Inflammatory macrophage treated with lipopolysaccharide for 1 hour (primary cell): ENCODE measurements around the gene ETV3.
A peak's percentile ranks its signal among the peaks of the same experiment; 100 is the strongest.
"Not testable (repeated sequence)": the region's sequence is repeated elsewhere in the genome, so short reads cannot be mapped to it uniquely, and the experiment has no call there.

Experiments
- DNase-seq, 2 donors: peaks; one replicate each; pipeline ENCODE4 v3.0.0-alpha.2; 2020 to 2022

The ETV3 gene

DNA sequence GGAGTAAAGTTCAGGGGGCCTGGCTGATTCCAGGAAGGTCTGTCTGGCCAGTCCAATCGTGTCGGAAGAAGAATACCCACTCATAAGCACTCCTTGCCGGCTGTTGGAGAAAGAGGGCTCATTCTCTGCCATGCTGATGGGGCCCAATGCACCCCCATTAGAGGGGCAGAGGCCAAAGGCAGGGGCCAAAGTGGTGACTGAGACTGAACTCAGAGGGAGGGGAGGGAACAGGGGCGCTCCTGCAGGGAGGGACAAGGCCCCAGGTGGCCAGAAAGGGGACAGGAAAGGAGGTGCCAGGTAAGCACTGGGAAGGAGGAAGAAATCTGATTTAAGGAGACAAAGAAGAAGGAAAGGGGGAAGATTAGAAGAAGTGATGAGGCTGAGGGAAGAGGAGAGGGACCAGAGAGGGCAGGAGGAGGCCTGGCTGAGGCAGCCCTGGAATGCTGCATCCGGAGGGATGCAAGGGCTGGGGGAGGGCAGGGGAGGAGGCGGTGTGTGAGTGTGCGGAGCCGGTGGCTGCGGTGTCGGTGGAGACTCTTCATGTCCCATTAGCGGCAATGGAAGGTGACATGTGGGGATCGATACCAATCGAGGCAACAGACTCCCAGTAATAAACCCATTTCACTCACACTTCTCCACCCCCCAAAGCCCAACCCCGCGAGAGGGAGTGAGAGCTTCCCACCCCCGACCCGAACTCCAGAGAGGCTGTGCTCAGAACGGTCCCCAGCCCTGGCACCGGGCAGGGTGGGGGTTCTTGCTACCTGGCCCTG, 26.6 kb downstream of the ETV3 start:
- DNase-seq = no peak

DNA sequence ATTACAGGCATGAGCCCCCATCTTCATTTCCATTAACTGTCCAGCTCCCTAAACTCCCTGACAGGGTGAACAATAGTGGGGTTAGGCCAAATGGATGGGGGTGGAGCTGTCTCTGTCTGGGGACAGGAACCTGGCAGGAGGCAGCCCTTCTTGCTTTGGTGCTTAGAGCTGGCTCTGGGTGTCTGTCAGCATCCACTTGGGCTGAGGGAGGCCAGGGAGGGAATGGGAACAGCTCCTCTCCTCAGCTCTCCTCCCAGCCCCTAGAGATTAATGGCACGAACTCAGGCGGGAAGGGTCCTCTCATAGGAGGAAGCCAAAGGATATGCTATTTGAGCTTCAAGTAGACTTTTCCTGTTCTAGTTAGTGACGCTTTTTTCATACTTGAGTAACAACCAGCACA, 27.5 kb downstream of the ETV3 start:
- DNase-seq = no peak

- DNase-seq = peak; percentile 84 to 97
These were observed 28.2 kb downstream of the ETV3 start for GRCh38 chr1:157110003-157110402.

DNA sequence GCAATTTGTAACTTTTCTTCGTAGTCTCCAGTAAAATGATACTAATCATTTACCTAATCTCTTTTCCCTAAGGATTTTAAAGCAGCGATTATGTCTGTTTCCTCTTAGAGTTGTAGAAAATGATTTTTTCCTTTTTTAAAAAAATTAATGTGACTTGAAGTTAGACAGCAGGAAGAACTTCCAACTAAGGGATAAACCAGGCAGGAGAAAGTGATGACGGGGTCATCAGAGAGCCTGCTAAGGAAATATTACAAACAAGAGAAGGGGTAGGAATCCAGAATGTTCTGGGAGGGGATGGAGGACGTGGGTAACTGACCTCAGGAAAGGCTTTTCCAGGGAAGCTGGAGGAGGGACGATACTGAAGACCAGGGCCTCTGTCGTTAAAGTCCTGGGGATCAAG, 29.7 kb downstream of the ETV3 start:
- DNase-seq = no peak

GRCh38 chr1:157107702-157108101, 30.5 kb downstream of the ETV3 start:
- DNase-seq = no peak

DNA sequence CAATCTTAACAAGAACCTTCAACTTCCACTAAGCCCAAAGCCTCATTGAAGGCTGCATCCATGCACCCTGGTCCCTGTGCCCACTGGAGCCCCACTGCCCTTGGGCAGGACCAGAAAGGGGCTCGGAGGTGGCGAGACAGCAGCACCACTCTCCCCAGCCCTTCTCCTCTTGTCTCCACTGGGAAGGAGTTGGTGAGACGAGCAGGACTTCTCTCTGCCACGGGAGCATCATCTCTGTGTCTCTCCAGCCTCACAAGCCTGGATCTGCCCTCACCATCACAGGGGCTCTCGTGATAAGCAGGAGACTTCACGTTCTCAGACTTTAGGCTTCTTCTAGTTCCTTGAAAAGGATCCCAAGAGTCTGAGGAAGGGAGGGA, 31.4 kb downstream of the ETV3 start:
- no peak for DNase-seq

GRCh38 chr1:157105988-157106812, 32.0 kb downstream of the ETV3 start:
- peak; percentile 91 to 99 for DNase-seq

- DNase-seq = no peak
These were observed 32.8 kb downstream of the ETV3 start for GRCh38 chr1:157105298-157105987.

- no peak for DNase-seq
These were observed 33.4 kb downstream of the ETV3 start for GRCh38 chr1:157104598-157105293.

DNA sequence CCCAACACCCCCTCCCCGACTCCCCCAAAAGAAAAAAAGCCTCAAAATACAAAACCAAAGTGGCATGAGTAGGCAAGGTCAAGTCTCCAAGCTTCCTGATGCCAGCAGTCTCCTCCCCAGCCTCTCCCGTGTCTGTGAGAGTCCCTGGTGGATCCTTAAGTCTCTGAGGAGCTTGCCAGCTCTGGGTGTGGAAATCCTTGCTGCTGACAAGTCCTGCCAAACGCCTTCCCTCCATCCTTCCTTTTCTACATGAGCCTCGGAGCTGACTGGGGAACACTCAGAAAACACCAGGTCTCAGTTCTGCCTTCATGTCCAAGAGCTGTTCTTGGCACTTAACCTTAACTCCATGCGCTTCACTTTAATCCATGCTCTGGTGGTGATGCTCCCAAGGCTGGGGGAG, 34.9 kb downstream of the ETV3 start:
- DNase-seq = no peak

DNA sequence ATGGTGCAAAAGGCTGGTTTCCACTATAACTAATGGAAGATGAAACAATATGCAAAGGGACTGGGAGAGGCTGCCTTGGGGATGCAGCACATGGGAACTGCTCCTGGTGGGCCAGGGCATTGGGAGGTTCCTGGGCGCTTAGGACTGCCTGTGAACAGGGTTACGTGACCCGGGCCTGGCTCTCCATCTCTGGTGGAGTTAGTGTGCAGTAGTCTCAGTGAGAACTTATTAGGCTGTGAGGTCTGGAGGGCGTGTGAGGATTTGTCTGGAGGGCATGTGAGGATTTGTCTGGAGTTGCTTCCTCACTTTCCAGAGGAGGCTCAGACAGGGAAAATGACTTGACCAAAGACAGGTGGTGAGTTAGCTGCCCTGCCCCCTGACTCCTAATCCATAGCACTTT, 37.0 kb downstream of the ETV3 start:
- DNase-seq = no peak

DNA sequence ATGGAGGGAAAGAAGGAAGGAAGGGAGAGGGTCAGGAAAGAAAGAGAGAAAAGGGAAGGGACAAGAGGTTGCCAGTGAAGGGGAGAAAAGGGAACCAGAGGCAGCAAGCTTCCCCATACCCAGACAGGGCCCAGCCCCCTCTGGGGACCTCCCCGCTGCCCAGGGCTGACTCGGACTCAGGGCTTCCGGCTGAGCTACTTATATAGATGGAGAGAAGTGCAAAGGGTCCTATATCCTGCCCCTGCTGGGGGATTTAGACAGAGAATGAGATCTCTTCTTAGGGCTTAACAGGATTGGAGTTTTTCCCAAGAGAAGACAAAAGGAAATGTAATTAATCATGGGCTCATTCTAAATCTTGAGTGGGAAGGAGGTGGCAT, 38.6 kb downstream of the ETV3 start, which contains the start of gene ETV3L:
Gene ETV3L (minus strand): TSS at position 176 of the 377 bp plus-strand sequence. CDS start 285 bp downstream, outside the sequence.
- DNase-seq = peak; percentile 66 to 67

GRCh38 chr1:157098987-157099632, 39.1 kb downstream of the ETV3 start:
- not testable (repeated sequence) for DNase-seq

DNA sequence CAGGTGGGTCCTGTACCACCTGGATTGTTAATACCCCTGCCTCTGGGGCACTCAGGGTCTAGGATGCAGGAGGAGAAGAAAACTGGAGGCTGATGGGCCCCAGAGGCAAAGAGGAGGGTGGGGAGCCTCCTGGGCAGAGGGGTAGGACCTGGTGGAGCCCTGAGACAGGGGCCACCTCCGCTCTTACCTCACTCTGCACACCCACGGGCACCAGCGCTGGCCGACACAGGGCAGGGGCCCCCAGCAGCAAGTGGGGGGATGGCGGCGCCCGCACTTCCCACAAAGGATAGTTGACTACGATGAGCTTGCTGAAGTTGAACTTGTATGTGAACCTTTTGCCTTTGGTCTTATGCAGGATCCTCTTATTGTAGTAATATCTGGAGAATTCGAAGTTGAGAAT, 39.7 kb downstream of the ETV3 start:
- DNase-seq = no peak

DNA sequence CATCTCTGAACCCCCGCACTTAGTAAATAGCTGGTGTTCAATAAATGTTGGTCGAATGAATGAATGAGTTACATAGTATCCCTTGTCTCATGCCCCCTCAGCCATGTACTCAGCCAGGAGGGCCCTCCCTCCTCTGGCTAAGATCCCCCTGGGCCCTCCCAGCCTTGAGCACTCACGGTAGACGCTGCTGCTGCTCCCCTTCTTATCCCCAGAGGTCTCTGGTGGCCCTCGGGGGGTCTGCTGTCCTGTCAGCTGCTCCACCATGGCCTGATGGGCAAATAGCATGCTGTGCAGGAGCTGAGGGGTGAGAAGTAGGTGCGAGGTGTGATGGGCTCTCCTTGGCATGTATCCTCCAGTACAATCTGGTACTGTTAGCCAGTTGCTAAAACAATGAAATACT, 40.5 kb downstream of the ETV3 start:
- no peak for DNase-seq

- DNase-seq = no peak
These were observed 41.3 kb downstream of the ETV3 start for GRCh38 chr1:157096881-157097280.

DNA sequence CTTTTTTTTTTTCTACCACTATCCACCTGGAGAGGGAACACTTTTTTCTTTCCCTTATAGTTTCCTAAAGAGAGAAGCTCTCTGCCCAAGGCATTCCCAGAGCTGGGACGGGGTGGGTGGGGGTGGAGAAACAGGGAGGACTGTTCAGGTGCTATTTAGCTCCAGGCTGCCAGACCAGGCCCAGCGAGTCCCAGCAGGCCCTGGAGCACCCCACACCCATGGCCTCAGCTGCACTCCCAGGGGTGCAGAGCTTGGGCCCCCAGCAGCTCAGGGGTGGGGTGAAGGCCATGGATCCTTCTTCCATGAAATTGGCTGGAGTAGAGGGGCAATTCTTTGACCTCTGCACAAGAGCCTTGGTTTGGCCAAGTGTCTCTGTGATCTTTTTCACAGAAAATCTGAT, 42.6 kb downstream of the ETV3 start:
- DNase-seq = no peak

DNA sequence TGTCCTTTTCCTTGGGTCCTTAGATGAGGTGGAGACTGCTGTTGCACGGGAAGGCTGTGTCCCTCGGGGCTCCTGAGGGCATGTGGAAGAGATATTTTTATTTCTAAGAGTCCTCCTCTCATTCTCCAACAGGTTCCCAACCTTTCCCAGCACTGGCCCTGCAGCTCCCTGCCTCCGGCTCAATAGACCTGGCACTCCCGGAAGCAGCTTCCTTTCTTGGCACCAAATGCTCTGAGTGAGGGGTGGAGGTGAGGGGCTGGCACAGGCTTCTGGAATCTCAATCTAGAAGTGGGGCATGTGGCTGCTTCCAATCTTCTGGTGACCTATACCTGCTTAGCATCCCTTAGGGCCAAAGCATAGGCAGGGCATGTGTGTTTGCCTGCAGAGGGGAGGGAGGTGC, 43.1 kb downstream of the ETV3 start:
- DNase-seq = no peak

GRCh38 chr1:157092831-157093230, 45.4 kb downstream of the ETV3 start:
- no peak for DNase-seq

GRCh38 chr1:157091668-157092273, 46.4 kb downstream of the ETV3 start:
- no peak for DNase-seq

DNA sequence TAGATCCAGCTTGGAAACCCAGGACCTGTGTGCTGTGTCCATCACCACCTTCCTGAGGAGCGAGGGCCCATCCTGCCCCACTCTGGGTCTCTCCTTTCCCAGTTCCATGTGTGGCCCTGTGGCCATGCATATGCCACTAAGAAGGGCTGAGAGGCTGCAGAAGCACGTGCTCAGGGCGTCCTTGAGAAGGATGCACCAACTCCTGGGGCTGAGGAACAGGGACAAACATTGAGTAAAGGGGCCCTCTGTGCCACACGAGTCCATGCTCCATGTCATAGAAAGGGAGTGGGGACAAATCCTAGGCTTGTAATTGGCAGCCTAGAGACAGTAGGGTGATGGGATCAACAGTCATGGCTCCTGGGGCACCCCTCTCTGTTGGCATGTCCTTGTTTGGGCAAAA, 47.0 kb downstream of the ETV3 start:
- DNase-seq = no peak

GRCh38 chr1:157090771-157091170, 47.4 kb downstream of the ETV3 start:
- no peak for DNase-seq
